ENCODE results near the gene ITFG1. TPM values are rescaled to one million over a fixed set of nuclear protein-coding genes. Genes with fewer than 3 reads are reported as not detected.

Gene ITFG1
- polyA plus RNA-seq, 2 donors, result 9.0 to 16.8 TPM

GRCh38 chr16:47492428-47493377, 31.8 kb upstream of the ITFG1 start:
- H3K4me3 ChIP-seq (ENCODE audit: low read depth in 1 of 2, low read length in 2 of 2), result no peak overlapping the region
- H3K9me3 ChIP-seq (ENCODE audit: control insufficient read depth in 2 of 2, insufficient read depth in 1 of 2, low read depth in 1 of 2, low read length in 1 of 2), result no peaks in the 10 kb centered on the region
- peak overlapping the region; percentile 6 to 34 for H3K27ac ChIP-seq (ENCODE audit: low read depth in 2 of 2, low read length in 1 of 2)
- no peaks in the 10 kb centered on the region for H3K4me1 ChIP-seq (ENCODE audit: control insufficient read depth in 2 of 2, insufficient read depth in 2 of 2, low read length in 1 of 2)
- H3K36me3 ChIP-seq (ENCODE audit: control insufficient read depth in 2 of 2, insufficient read depth in 2 of 2, low read length in 1 of 2), result peaks cover 0 to 2% of the 10 kb centered on the region in 2 donors
- H3K27me3 ChIP-seq (ENCODE audit: control insufficient read depth in 1 of 2, insufficient read depth in 2 of 2, low read length in 2 of 2), result no peaks in the 10 kb centered on the region
- 74 to 80% methylated on average over 10 of the region's 10 CpGs for WGBS, 2 donors

GRCh38 chr16:47492036-47492427, 31.2 kb upstream of the ITFG1 start:
- no peaks in the 10 kb centered on the region for H3K27me3 ChIP-seq (ENCODE audit: control insufficient read depth in 1 of 2, insufficient read depth in 2 of 2, low read length in 2 of 2)
- no peaks in the 10 kb centered on the region for H3K9me3 ChIP-seq (ENCODE audit: control insufficient read depth in 2 of 2, insufficient read depth in 1 of 2, low read depth in 1 of 2, low read length in 1 of 2)
- H3K4me1 ChIP-seq (ENCODE audit: control insufficient read depth in 2 of 2, insufficient read depth in 2 of 2, low read length in 1 of 2), result no peaks in the 10 kb centered on the region
- H3K4me3 ChIP-seq (ENCODE audit: low read depth in 1 of 2, low read length in 2 of 2), result no peak overlapping the region
- H3K27ac ChIP-seq (ENCODE audit: low read depth in 2 of 2, low read length in 1 of 2), result no peak overlapping the region
- 51 to 66% methylated on average over 1 of the region's 1 CpG for WGBS, 2 donors
- H3K36me3 ChIP-seq (ENCODE audit: control insufficient read depth in 2 of 2, insufficient read depth in 2 of 2, low read length in 1 of 2), result peaks cover 0 to 4% of the 10 kb centered on the region in 2 donors

- Histone ChIP-seq H3K9me3 (ENCODE audit: control insufficient read depth in 2 of 2, insufficient read depth in 1 of 2, low read depth in 1 of 2, low read length in 1 of 2) (no peaks in the 10 kb centered on the region), H3K36me3 (ENCODE audit: control insufficient read depth in 2 of 2, insufficient read depth in 2 of 2, low read length in 1 of 2) (peaks cover 0 to 4% of the 10 kb centered on the region in 2 donors), H3K27me3 (ENCODE audit: control insufficient read depth in 1 of 2, insufficient read depth in 2 of 2, low read length in 2 of 2) (no peaks in the 10 kb centered on the region), H3K27ac (ENCODE audit: low read depth in 2 of 2, low read length in 1 of 2) (no peak overlapping the region), H3K4me1 (ENCODE audit: control insufficient read depth in 2 of 2, insufficient read depth in 2 of 2, low read length in 1 of 2) (no peaks in the 10 kb centered on the region), H3K4me3 (ENCODE audit: low read depth in 1 of 2, low read length in 2 of 2) (no peak overlapping the region)
Observed at GRCh38 chr16:47490471-47490870, 29.6 kb upstream of the ITFG1 start.

GRCh38 chr16:47488051-47488450, 27.2 kb upstream of the ITFG1 start:
- H3K4me1 ChIP-seq (ENCODE audit: control insufficient read depth in 2 of 2, insufficient read depth in 2 of 2, low read length in 1 of 2), result no peaks in the 10 kb centered on the region
- WGBS, 2 donors, result 93 to 97% methylated on average over 3 of the region's 3 CpGs

GRCh38 chr16:47486856-47487255, 26.0 kb upstream of the ITFG1 start:
- Histone ChIP-seq H3K4me1 (ENCODE audit: control insufficient read depth in 2 of 2, insufficient read depth in 2 of 2, low read length in 1 of 2) (no peaks in the 10 kb centered on the region), H3K4me3 (ENCODE audit: low read depth in 1 of 2, low read length in 2 of 2) (no peak overlapping the region), H3K9me3 (ENCODE audit: control insufficient read depth in 2 of 2, insufficient read depth in 1 of 2, low read depth in 1 of 2, low read length in 1 of 2) (no peaks in the 10 kb centered on the region), H3K36me3 (ENCODE audit: control insufficient read depth in 2 of 2, insufficient read depth in 2 of 2, low read length in 1 of 2) (peaks cover 0 to 4% of the 10 kb centered on the region in 2 donors), H3K27me3 (ENCODE audit: control insufficient read depth in 1 of 2, insufficient read depth in 2 of 2, low read length in 2 of 2) (no peaks in the 10 kb centered on the region), H3K27ac (ENCODE audit: low read depth in 2 of 2, low read length in 1 of 2) (no peak overlapping the region)

More at GRCh38 chr16:47488051-47488450, 27.2 kb upstream of the ITFG1 start:
- Histone ChIP-seq H3K36me3 (ENCODE audit: control insufficient read depth in 2 of 2, insufficient read depth in 2 of 2, low read length in 1 of 2) (peaks cover 0 to 4% of the 10 kb centered on the region in 2 donors), H3K9me3 (ENCODE audit: control insufficient read depth in 2 of 2, insufficient read depth in 1 of 2, low read depth in 1 of 2, low read length in 1 of 2) (no peaks in the 10 kb centered on the region), H3K27me3 (ENCODE audit: control insufficient read depth in 1 of 2, insufficient read depth in 2 of 2, low read length in 2 of 2) (no peaks in the 10 kb centered on the region), H3K27ac (ENCODE audit: low read depth in 2 of 2, low read length in 1 of 2) (no peak overlapping the region), H3K4me3 (ENCODE audit: low read depth in 1 of 2, low read length in 2 of 2) (no peak overlapping the region)

GRCh38 chr16:47483616-47484015, 22.8 kb upstream of the ITFG1 start:
- Histone ChIP-seq H3K27me3 (ENCODE audit: control insufficient read depth in 1 of 2, insufficient read depth in 2 of 2, low read length in 2 of 2) (no peaks in the 10 kb centered on the region), H3K27ac (ENCODE audit: low read depth in 2 of 2, low read length in 1 of 2) (no peak overlapping the region), H3K4me3 (ENCODE audit: low read depth in 1 of 2, low read length in 2 of 2) (no peak overlapping the region), H3K36me3 (ENCODE audit: control insufficient read depth in 2 of 2, insufficient read depth in 2 of 2, low read length in 1 of 2) (peaks cover 0 to 4% of the 10 kb centered on the region in 2 donors), H3K4me1 (ENCODE audit: control insufficient read depth in 2 of 2, insufficient read depth in 2 of 2, low read length in 1 of 2) (no peaks in the 10 kb centered on the region), H3K9me3 (ENCODE audit: control insufficient read depth in 2 of 2, insufficient read depth in 1 of 2, low read depth in 1 of 2, low read length in 1 of 2) (no peaks in the 10 kb centered on the region)
- 93% methylated on average over 2 of the region's 2 CpGs for WGBS, 2 donors

GRCh38 chr16:47481698-47482374, 21.0 kb upstream of the ITFG1 start:
- Histone ChIP-seq H3K36me3 (ENCODE audit: control insufficient read depth in 2 of 2, insufficient read depth in 2 of 2, low read length in 1 of 2) (no peaks in the 10 kb centered on the region), H3K9me3 (ENCODE audit: control insufficient read depth in 2 of 2, insufficient read depth in 1 of 2, low read depth in 1 of 2, low read length in 1 of 2) (no peaks in the 10 kb centered on the region), H3K4me3 (ENCODE audit: low read depth in 1 of 2, low read length in 2 of 2) (no peak overlapping the region), H3K27ac (ENCODE audit: low read depth in 2 of 2, low read length in 1 of 2) (no peak overlapping the region), H3K27me3 (ENCODE audit: control insufficient read depth in 1 of 2, insufficient read depth in 2 of 2, low read length in 2 of 2) (no peaks in the 10 kb centered on the region), H3K4me1 (ENCODE audit: control insufficient read depth in 2 of 2, insufficient read depth in 2 of 2, low read length in 1 of 2) (no peaks in the 10 kb centered on the region)
- WGBS, 2 donors, result 72 to 80% methylated on average over 6 of the region's 6 CpGs

- Histone ChIP-seq H3K4me3 (ENCODE audit: low read depth in 1 of 2, low read length in 2 of 2) (no peak overlapping the region), H3K9me3 (ENCODE audit: control insufficient read depth in 2 of 2, insufficient read depth in 1 of 2, low read depth in 1 of 2, low read length in 1 of 2) (no peaks in the 10 kb centered on the region), H3K27me3 (ENCODE audit: control insufficient read depth in 1 of 2, insufficient read depth in 2 of 2, low read length in 2 of 2) (no peaks in the 10 kb centered on the region), H3K36me3 (ENCODE audit: control insufficient read depth in 2 of 2, insufficient read depth in 2 of 2, low read length in 1 of 2) (no peaks in the 10 kb centered on the region), H3K4me1 (ENCODE audit: control insufficient read depth in 2 of 2, insufficient read depth in 2 of 2, low read length in 1 of 2) (no peaks in the 10 kb centered on the region), H3K27ac (ENCODE audit: low read depth in 2 of 2, low read length in 1 of 2) (no peak overlapping the region)
- WGBS, 2 donors, result 96 to 97% methylated on average over 3 of the region's 3 CpGs
Observed at GRCh38 chr16:47480410-47480809, 19.5 kb upstream of the ITFG1 start.

GRCh38 chr16:47477679-47478078, 16.8 kb upstream of the ITFG1 start:
- no peak overlapping the region for H3K27ac ChIP-seq (ENCODE audit: low read depth in 2 of 2, low read length in 1 of 2)
- WGBS, 2 donors, result 56 to 75% methylated on average over 1 of the region's 1 CpG
- H3K27me3 ChIP-seq (ENCODE audit: control insufficient read depth in 1 of 2, insufficient read depth in 2 of 2, low read length in 2 of 2), result no peaks in the 10 kb centered on the region
- H3K4me3 ChIP-seq (ENCODE audit: low read depth in 1 of 2, low read length in 2 of 2), result no peak overlapping the region
- no peaks in the 10 kb centered on the region for H3K9me3 ChIP-seq (ENCODE audit: control insufficient read depth in 2 of 2, insufficient read depth in 1 of 2, low read depth in 1 of 2, low read length in 1 of 2)
- H3K4me1 ChIP-seq (ENCODE audit: control insufficient read depth in 2 of 2, insufficient read depth in 2 of 2, low read length in 1 of 2), result no peaks in the 10 kb centered on the region
- H3K36me3 ChIP-seq (ENCODE audit: control insufficient read depth in 2 of 2, insufficient read depth in 2 of 2, low read length in 1 of 2), result no peaks in the 10 kb centered on the region

Data from esophagus (tissue), 2 donors.